Measurements from ENCODE around the gene CEACAM16.

DNA sequence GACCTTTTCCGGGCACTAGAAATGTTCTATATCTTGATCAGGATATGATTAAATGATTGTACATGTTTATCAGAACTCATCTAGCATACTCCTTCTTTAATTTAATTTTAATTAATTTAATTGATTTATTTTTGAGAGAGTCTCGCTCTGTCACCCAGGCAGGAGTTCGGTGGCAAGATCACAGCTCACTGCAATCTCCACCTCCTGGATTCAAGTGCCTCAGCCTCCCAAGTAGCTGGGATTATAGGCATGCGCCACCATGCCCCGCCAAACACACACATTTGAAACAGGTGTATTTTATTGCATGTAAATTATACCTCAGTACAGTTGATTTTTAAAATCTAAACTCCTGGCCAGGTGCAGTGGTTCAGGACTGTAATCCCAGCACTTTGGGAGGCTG, 32.1 kb downstream of the CEACAM16 start:
- TF ChIP-seq, protein P1, sequence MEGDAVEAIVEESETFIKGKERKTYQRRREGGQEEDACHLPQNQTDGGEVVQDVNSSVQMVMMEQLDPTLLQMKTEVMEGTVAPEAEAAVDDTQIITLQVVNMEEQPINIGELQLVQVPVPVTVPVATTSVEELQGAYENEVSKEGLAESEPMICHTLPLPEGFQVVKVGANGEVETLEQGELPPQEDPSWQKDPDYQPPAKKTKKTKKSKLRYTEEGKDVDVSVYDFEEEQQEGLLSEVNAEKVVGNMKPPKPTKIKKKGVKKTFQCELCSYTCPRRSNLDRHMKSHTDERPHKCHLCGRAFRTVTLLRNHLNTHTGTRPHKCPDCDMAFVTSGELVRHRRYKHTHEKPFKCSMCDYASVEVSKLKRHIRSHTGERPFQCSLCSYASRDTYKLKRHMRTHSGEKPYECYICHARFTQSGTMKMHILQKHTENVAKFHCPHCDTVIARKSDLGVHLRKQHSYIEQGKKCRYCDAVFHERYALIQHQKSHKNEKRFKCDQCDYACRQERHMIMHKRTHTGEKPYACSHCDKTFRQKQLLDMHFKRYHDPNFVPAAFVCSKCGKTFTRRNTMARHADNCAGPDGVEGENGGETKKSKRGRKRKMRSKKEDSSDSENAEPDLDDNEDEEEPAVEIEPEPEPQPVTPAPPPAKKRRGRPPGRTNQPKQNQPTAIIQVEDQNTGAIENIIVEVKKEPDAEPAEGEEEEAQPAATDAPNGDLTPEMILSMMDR (IDR thresholded peaks at IDR 0.05), result no peak
- no peak for TF ChIP-seq POLR2A (IDR thresholded peaks at IDR 0.05)
